Measurements from ENCODE around the gene FLT4.

- TF ChIP-seq SUZ12 (IDR thresholded peaks at IDR 0.05; ENCODE audit: extremely low read depth, insufficient read depth, insufficient read length): no peak
- no peak for TF ChIP-seq ZNF274 (IDR thresholded peaks at IDR 0.05; ENCODE audit: low read depth, low read length)
Observed at GRCh38 chr5:180639287-180639686, 10.1 kb downstream of the FLT4 start.

All from NT2/D1 (cell line).